T-helper 2 cell treated with Interferon-gamma antibody and Interleukin-4, amounts not matched to agents 5 μg/mL and 100 μg/mL, for 36 hours (primary cell): ENCODE results near the gene TMCO5A.

ENCODE experiments used
- DNase-seq: peaks from one replicate; pipeline ENCODE4 v3.0.0; 2021; ENCODE audit warnings: low spot score
- H3K27ac Mint-ChIP-seq: one replicate; pipeline ENCODE4 v1.8.0; 2021; ENCODE audit warnings: mild to moderate bottlenecking, mixed read lengths
- H3K27me3 Mint-ChIP-seq: one replicate; pipeline ENCODE4 v1.8.0; 2021; ENCODE audit warnings: low read depth, mixed read lengths
- H3K36me3 Mint-ChIP-seq: one replicate; pipeline ENCODE4 v1.8.0; 2021; ENCODE audit warnings: low read depth, mixed read lengths
- H3K4me1 Mint-ChIP-seq: one replicate; pipeline ENCODE4 v1.8.0; 2021; ENCODE audit warnings: low read depth, mixed read lengths
- H3K4me3 Mint-ChIP-seq: one replicate; pipeline ENCODE4 v1.8.0; 2022; ENCODE audit warnings: mild to moderate bottlenecking, moderate library complexity, mixed read lengths
- H3K9me3 Mint-ChIP-seq: one replicate; pipeline ENCODE4 v1.8.0; 2021; ENCODE audit warnings: mixed read lengths

Gene TMCO5A

DNA sequence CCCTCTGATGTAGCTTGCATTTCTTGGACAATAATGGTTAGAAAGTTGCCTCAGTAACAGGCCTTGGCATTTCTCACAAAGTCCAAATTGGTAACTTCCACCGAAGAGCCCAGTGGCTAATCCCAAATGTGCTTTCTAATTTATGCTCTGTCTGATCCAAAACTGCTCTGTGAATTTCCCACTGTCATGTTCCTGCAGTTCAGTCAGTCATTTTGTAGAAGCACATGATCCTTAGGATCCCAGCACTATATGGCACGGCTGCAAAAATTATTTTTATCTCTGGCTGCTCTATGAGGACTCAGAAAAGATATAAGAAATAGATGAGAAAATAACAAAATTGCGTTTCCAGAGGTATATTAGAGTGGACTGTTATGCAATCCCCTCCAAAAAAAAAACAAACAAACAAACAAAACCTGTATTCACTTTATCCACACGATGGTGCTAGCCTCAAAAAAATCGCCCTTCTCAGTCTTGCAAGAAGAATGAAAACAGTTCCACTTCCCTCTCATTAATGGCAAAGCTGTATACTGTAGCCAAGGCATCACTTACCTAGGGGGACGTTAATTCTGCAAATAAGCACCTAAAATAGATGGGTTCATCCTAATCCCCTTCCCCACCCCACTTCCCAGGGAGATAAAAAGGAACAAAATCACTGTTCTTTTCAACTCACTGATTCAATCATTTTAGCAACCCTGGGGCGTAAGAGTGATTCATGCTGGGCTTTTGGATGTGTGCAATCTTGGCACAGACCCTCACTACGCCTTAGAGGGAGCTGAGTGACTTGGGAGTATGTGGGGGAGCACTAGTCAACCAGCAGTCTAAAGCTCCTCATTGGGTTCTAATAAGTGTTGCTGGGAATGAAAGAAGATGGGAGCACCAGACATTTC is 61.3 kb downstream of the TMCO5A start:
- Mint-ChIP-seq H3K27ac (no peak overlapping the region), H3K27me3 (no peaks in the 10 kb centered on the region), H3K36me3 (no peaks in the 10 kb centered on the region), H3K9me3 (no peaks in the 10 kb centered on the region), H3K4me1 (no peaks in the 10 kb centered on the region), H3K4me3 (no peak overlapping the region)
- no peak for DNase-seq
